Caki2 (cell line): ENCODE measurements around the gene ACSF2. TPM values are rescaled to one million over a fixed set of nuclear protein-coding genes. Genes with fewer than 3 reads are reported as not detected.

Experiments used
- DNase-seq: peaks from one replicate; pipeline ENCODE4 v3.0.0-alpha.2; 2015; ENCODE audit warnings: low read depth
- in situ Hi-C: cut with HindIII; loops from 2 replicates; pipeline ENCODE4 v1.10.0; 2016; ENCODE audit warnings: low sequenced_read_pairs, low pct_unique_long_range_greater_than_20kb, mixed read lengths
- total RNA-seq: library from RNA; depleted of rRNA; stranded (reverse); fragments of >200 nt; shearing (Covaris generic); gene quantifications from 2 replicates; pipeline ENCODE4 v1.2.3, GENCODE V29; 2014; ENCODE audit warnings: low replicate concordance; rRNA removed

ACSF2 gene, protein sequence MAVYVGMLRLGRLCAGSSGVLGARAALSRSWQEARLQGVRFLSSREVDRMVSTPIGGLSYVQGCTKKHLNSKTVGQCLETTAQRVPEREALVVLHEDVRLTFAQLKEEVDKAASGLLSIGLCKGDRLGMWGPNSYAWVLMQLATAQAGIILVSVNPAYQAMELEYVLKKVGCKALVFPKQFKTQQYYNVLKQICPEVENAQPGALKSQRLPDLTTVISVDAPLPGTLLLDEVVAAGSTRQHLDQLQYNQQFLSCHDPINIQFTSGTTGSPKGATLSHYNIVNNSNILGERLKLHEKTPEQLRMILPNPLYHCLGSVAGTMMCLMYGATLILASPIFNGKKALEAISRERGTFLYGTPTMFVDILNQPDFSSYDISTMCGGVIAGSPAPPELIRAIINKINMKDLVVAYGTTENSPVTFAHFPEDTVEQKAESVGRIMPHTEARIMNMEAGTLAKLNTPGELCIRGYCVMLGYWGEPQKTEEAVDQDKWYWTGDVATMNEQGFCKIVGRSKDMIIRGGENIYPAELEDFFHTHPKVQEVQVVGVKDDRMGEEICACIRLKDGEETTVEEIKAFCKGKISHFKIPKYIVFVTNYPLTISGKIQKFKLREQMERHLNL
- total RNA-seq = 33.1 and 62.2 TPM in 2 replicates

DNA sequence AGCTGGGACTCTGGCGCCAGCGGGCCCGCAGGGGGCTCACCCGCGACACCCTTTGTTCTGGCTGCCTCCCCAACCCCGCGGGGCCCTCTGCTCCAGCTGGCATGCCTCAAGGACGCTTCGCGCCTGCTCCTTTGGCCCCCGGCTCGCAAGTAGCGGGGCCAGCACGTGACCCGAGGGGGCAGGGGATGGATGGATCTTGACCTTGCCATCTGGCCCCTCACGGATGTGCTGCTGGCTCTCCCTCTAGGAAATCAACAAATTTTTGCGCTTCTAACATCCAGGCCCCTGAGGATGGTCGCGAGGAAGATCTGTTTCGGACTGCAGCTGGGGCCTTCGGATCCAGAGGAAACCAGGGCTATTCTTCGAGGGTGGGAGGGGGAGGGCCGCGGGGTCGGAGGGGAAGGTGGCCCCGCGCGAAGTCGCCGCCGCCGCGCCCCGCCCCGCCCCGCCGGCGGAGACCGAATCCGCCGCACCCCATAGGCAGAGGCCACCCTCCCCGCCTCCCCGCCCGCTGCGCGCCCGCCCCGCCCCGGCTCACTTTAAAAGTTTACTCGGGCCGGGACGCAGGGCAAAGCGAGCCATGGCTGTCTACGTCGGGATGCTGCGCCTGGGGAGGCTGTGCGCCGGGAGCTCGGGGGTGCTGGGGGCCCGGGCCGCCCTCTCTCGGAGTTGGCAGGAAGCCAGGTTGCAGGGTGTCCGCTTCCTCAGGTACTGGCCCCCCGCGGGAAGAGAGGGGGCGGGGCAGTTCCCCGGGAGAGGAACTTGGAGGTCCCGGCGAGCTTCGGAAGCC is at the start of gene ACSF2:
Gene ACSF2 (plus strand): TSS at position 537 of the 790 bp plus-strand sequence. CDS start 44 bp downstream, at position 581.
- peak; percentile 22 for DNase-seq
- in situ Hi-C loops = no loop called here

GRCh38 chr17:50379351-50380132 is 46.5 kb upstream of the ACSF2 start:
- in situ Hi-C loops = no loop called here
- DNase-seq = no peak

GRCh38 chr17:50380369-50381259 is 45.4 kb upstream of the ACSF2 start:
- no peak for DNase-seq
- in situ Hi-C loops = no loop called here

- in situ Hi-C loops = no loop called here
- DNase-seq = no peak
Measured at GRCh38 chr17:50381260-50381815, 44.7 kb upstream of the ACSF2 start.

- DNase-seq = no peak
- in situ Hi-C loops = no loop called here
Measured at GRCh38 chr17:50381920-50382319, 44.1 kb upstream of the ACSF2 start.

GRCh38 chr17:50382931-50383330 is 43.1 kb upstream of the ACSF2 start:
- DNase-seq = no peak
- in situ Hi-C loops = no loop called here

DNA sequence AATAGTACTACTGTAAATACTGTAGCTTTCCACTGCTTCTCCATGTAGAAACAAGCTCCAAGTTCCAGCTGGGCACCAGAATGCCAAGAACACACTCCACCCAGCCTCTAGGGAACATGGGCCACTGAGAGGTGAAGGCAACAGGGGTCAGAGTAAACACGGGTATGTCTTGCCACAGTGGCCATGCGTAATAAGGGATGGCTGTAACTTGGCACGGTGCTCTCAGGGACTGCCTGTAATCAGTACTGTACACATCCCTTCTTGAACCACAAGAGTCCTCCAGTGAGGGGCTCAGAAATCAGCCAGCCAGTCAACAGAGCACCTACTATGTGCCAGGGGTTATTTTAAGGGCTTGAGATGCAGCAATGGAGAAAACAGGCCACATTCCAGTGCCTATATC is 39.5 kb upstream of the ACSF2 start:
- in situ Hi-C loops = no loop called here
- no peak for DNase-seq

- in situ Hi-C loops = no loop called here
- no peak for DNase-seq
Measured at GRCh38 chr17:50388728-50389127, 37.3 kb upstream of the ACSF2 start.

DNA sequence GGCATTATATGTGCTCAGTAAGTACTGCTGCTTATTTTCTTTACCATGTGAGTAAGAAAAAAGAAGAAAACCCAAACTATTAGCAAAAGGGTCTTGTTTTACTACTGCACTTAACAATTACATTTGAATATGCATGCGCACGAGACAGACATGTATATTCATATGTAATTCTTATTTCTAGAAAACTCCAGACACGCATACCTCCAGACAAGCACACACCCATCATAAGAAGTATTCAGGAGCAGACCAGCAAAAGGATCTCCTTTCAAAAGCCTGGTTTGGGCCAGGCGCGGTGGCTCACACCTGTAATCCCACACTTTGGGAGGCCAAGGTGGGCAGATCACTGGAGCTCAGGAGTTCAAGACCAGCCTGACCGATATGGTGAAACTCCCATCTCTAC is 36.5 kb upstream of the ACSF2 start:
- in situ Hi-C loops = no loop called here
- DNase-seq = no peak

DNA sequence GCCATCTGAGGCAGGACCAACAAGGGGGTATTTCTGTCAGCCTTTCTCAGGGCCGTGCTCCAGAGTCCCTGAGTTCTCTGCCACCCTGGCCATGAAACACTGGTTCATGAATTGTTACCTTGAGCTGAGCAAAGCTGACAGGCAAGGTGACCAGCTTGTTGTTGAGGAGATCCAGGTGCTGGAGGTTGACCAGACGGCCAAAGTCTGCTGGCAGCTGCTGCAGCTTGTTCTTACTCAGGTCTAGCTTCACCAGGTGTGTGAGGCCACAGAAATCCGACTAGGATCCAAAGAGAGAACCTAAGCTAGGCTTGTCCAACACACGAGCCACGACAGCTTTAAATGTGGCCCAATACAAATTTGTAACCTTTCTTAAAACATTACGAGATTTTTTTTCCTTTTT is 33.4 kb upstream of the ACSF2 start:
- no peak for DNase-seq
- in situ Hi-C loops = no loop called here

- no peak for DNase-seq
- in situ Hi-C loops = no loop called here
Measured at GRCh38 chr17:50393700-50394099, 32.3 kb upstream of the ACSF2 start.

- in situ Hi-C loops = no loop called here
- DNase-seq = no peak
Measured at GRCh38 chr17:50394711-50395110, 31.3 kb upstream of the ACSF2 start.

DNA sequence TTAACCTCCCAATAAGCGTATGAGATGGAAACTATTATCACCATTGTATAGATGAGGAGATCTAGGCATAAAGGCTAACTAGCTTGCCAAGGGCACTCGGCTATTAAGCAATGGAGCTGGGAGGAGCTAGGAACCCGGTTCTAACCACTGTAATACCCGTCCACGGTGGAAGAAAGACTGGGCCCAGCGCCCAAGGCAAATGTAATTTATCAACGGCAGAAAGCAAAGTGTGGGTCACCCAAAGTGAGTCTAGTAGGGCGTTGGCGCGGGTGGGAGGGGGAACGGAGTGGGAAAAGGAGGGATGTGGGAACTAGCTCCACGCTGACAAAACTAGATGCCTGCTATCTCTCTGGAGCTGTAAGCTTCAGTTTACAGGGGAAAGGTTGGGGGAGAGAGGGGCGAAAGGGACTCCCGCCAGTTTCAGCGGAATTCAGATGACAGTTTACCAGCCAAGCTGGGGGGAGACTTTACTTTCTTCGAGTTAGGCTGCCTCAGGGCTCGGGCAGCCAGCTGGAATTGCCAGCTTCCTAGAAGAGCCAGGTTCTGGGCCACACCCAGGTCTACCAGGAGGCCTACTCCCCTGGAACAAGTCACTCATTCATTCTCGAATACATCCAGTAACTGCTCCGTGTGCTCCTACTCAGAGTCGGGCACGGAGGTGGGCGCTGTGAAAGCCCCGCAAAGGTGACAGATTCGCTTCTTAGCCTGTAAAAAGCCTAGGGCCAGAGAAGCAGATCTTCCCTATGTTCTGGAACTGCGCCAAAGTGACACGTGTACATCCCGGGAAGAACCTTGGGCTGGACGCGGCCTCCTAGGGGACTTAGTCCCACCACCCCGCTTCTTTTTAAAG is 29.5 kb upstream of the ACSF2 start:
- DNase-seq = peak; percentile 56
- in situ Hi-C loops = no loop called here

DNA sequence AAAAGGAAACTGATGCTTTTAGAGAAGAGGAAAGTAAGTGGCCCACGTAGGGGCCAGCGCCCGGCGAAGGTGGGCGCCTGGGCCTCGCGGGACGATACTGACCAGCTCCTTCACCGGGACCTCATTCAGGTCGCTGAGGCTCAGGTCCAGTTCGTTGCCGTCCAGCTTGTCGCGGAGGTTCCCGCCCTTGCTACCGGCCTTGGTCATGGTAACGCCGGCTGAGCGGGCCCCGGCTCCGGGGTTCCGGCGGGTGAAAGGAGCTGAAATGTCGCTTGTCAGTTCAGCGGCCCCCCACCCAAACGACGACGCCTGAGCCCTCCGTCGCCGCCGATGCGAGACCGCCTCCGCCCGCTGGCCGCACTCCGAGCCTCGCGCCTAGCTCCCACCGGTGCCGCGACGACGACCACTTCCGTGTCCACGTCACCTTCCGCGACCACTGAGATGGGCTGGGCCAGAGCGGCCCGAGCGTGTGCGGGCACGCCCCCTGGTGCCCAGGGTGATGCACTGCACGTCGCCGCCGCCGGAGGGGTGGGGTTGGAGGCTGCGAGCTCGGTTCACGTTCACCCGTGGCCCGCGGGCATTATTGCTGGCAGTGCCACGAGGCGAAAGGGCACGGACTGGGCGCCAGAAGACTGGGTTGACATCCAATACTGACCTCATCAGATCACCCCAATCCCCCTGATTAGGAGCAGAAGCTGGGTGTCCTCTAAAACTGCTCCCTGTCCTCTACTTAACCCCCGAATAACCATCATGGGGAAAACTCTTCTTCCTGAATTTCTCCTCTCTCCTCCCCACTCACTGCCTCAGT is 28.7 kb upstream of the ACSF2 start, which contains the start of gene LRRC59:
Gene LRRC59 (minus strand): TSS at position 413 of the 808 bp plus-strand sequence. CDS start 206 bp downstream, at position 207.
- DNase-seq = peak; percentile 80
- in situ Hi-C loops = no loop called here

- no peak for DNase-seq
- in situ Hi-C loops = no loop called here
Measured at GRCh38 chr17:50397919-50398285, 28.1 kb upstream of the ACSF2 start.
